Temporal lobe (tissue), 1 donor: Measurements from ENCODE around the gene GARRE1. TPM values are rescaled to one million over a fixed set of nuclear protein-coding genes. Genes with fewer than 3 reads are reported as not detected.

Experiments used
- total RNA-seq: library from RNA; depleted of rRNA; stranded (reverse); fragments of >200 nt; gene quantifications from one replicate; pipeline ENCODE4 v1.2.3, GENCODE V29; 2014

Gene GARRE1
- total RNA-seq, 1 donor from 2014 or later, result 15.5 TPM

Other genes starting within 250 kb of the GARRE1 start
- gene LSM14A, start 82.0 kb upstream of the GARRE1 start, total RNA-seq, result 79.4 TPM
- 105 TPM for gene GPI, start 110.6 kb downstream of the GARRE1 start, total RNA-seq
- 10.8 TPM for gene PDCD2L, start 149.8 kb downstream of the GARRE1 start, total RNA-seq
- gene UBA2, start 173.8 kb downstream of the GARRE1 start, total RNA-seq, result 108 TPM
- gene WTIP, start 227.2 kb downstream of the GARRE1 start, total RNA-seq, result 13.0 TPM